Upper lobe of left lung (tissue), 6 donors: Measurements from ENCODE around the gene CBFA2T3. TPM values are rescaled to one million over a fixed set of nuclear protein-coding genes. Genes with fewer than 3 reads are reported as not detected.

Source experiments
- ATAC-seq, 2 donors: fragments of 200-7000 bp; cut with Tn5 transposase; one replicate each; pipeline ENCODE4 v1.9.1; 2022; ENCODE audit warnings: mild to moderate bottlenecking in 2 of 2, moderate library complexity in 2 of 2; ENCODE audit not compliant: low FRiP score in 2 of 2
- DNase-seq, 2 donors: peaks; one replicate each; pipeline ENCODE4 v3.0.0-alpha.2; 2019 to 2020
- H3K27ac ChIP-seq, 4 donors: fragments of 200-600 bp; sonication (generic); one replicate each; pipeline ENCODE4 v1.5.1; 2016 to 2019
- H3K27me3 ChIP-seq, 4 donors: fragments of 200-600 bp; sonication (generic); one replicate each; pipeline ENCODE4 v1.5.1; 2017 to 2019
- H3K36me3 ChIP-seq, 4 donors: fragments of 200-600 bp; sonication (generic); one replicate each; pipeline ENCODE4 v1.5.1; 2016 to 2019
- H3K4me1 ChIP-seq, 4 donors: fragments of 200-600 bp; sonication (generic); one replicate each; pipeline ENCODE4 v1.5.1; 2018 to 2019
- H3K4me3 ChIP-seq, 4 donors: fragments of 200-600 bp; sonication (generic); one replicate each; pipeline ENCODE4 v1.5.1; 2017 to 2019; ENCODE audit warnings: mild to moderate bottlenecking in 2 of 4, moderate library complexity in 1 of 4
- H3K9me3 ChIP-seq, 4 donors: fragments of 200-600 bp; sonication (generic); one replicate each; pipeline ENCODE4 v1.5.1; 2018 to 2019
- CTCF ChIP-seq, 6 experiments: fragments of 450-650 bp in 4 of 6; fragments of 200-600 bp in 2 of 6; sonication (generic) in 2 of 6; IDR thresholded peaks; one replicate each; pipeline ENCODE4 v1.5.1; 2016 to 2019; ENCODE audit warnings: antibody characterized with exemption in 6 of 6
- EP300 ChIP-seq, 4 donors: sonication (generic); formaldehyde crosslinking; IDR thresholded peaks; one replicate each; pipeline ENCODE4 v1.5.1; 2017; ENCODE audit warnings: antibody characterized with exemption in 4 of 4, control low read depth in 2 of 4
- POLR2A ChIP-seq, 4 donors: fragments of 450-650 bp; IDR thresholded peaks; one replicate each; pipeline ENCODE4 v1.5.1; 2016 to 2017; ENCODE audit warnings: antibody characterized with exemption in 4 of 4, mild to moderate bottlenecking in 2 of 4
- POLR2AphosphoS5 ChIP-seq, 2 donors: sonication (generic); formaldehyde crosslinking; IDR thresholded peaks; one replicate each; pipeline ENCODE4 v1.5.1; 2017; ENCODE audit warnings: antibody characterized with exemption in 2 of 2
- WGBS, 2 donors: methylation state at CpG; one replicate each; pipeline ENCODE4 v1.1.5; 2017 to 2018; 5-methylcytosine and 5-hydroxymethylcytosine counted together
- total RNA-seq, 6 donors: library from RNA; depleted of rRNA in 4 of 6; stranded (reverse); fragments of >200 nt in 4 of 6; gene quantifications; one replicate each; pipeline versions ENCODE4 v1.1.0 to v1.2.1, GENCODE V29; 2016 to 2021
- donor health status: DM: no; HTN: no; CAD: no; lungs with moderate emphysema.
- donor health status: DM: no; HTN: yes; CAD: no; lungs with severe emphysema.

CBFA2T3 gene
- total RNA-seq, 6 donors from 2014 or later, result 2.7 to 33.5 (median 15.2) TPM

- H3K4me1 ChIP-seq, result peaks cover 5 to 7% (median 5%) of the 10 kb centered on the region in 4 donors
- H3K36me3 ChIP-seq, result peaks cover 0 to 3% (median 0%) of the 10 kb centered on the region in 4 donors
- no peak for TF ChIP-seq POLR2AphosphoS5 (IDR thresholded peaks at IDR 0.05)
- H3K27me3 ChIP-seq, result no peaks in the 10 kb centered on the region
- H3K4me3 ChIP-seq, result no peak overlapping the region
- H3K9me3 ChIP-seq, result no peaks in the 10 kb centered on the region
- ATAC-seq, result no peak
- no peak overlapping the region for H3K27ac ChIP-seq
- WGBS, 2 donors, result 85 to 92% methylated on average over 15 of the region's 15 CpGs
- peak in 1 of 2 donors; percentile 65 for DNase-seq
These were observed 25.5 kb downstream of the CBFA2T3 start for GRCh38 chr16:88951501-88951900.

- H3K9me3 ChIP-seq, result no peaks in the 10 kb centered on the region
- peak in 1 of 2 donors; percentile 66 for DNase-seq
- no peaks in the 10 kb centered on the region for H3K4me1 ChIP-seq
- H3K27ac ChIP-seq, result no peak overlapping the region
- TF ChIP-seq EP300 (IDR thresholded peaks at IDR 0.05) (no peak), CTCF (IDR thresholded peaks at IDR 0.05) (no peak), POLR2AphosphoS5 (IDR thresholded peaks at IDR 0.05) (no peak), POLR2A (IDR thresholded peaks at IDR 0.05) (no peak)
- peaks cover 0 to 3% (median 0%) of the 10 kb centered on the region in 4 donors for H3K36me3 ChIP-seq
- no peak for ATAC-seq
- 79% methylated on average over 17 of the region's 17 CpGs for WGBS, 2 donors
- no peaks in the 10 kb centered on the region for H3K27me3 ChIP-seq
- no peak overlapping the region for H3K4me3 ChIP-seq
These were observed 28.1 kb downstream of the CBFA2T3 start for GRCh38 chr16:88948781-88949490.

- Histone ChIP-seq H3K27ac (no peak overlapping the region), H3K9me3 (no peaks in the 10 kb centered on the region), H3K4me3 (no peak overlapping the region), H3K36me3 (no peaks in the 10 kb centered on the region), H3K27me3 (peaks cover 0 to 9% (median 2%) of the 10 kb centered on the region in 4 donors), H3K4me1 (peaks cover 3 to 18% (median 7%) of the 10 kb centered on the region in 4 donors)
- no peak for TF ChIP-seq POLR2A (IDR thresholded peaks at IDR 0.05)
- TF ChIP-seq EP300 (IDR thresholded peaks at IDR 0.05), result no peak
- no peak for TF ChIP-seq CTCF (IDR thresholded peaks at IDR 0.05)
- no peak for TF ChIP-seq POLR2AphosphoS5 (IDR thresholded peaks at IDR 0.05)
- 53 to 65% methylated on average over 10 of the region's 10 CpGs for WGBS, 2 donors
- ATAC-seq, result no peak
- DNase-seq, result no peak
These were observed 31.5 kb downstream of the CBFA2T3 start for GRCh38 chr16:88945473-88945872.

GRCh38 chr16:88943741-88944140 is 33.3 kb downstream of the CBFA2T3 start:
- Histone ChIP-seq H3K36me3 (no peaks in the 10 kb centered on the region), H3K9me3 (no peaks in the 10 kb centered on the region), H3K27me3 (peaks cover 0 to 15% (median 6%) of the 10 kb centered on the region in 4 donors), H3K4me3 (no peak overlapping the region), H3K27ac (no peak overlapping the region), H3K4me1 (peaks cover 8 to 35% (median 23%) of the 10 kb centered on the region in 4 donors)
- peak in 1 of 2 donors; percentile 54 for DNase-seq
- WGBS, 2 donors, result 92 to 93% methylated on average over 19 to 20 of the region's 20 CpGs
- TF ChIP-seq POLR2A (IDR thresholded peaks at IDR 0.05), result no peak
- TF ChIP-seq POLR2AphosphoS5 (IDR thresholded peaks at IDR 0.05), result no peak
- no peak for TF ChIP-seq EP300 (IDR thresholded peaks at IDR 0.05)
- no peak for TF ChIP-seq CTCF (IDR thresholded peaks at IDR 0.05)
- ATAC-seq, result no peak

GRCh38 chr16:88943131-88943664 is 33.8 kb downstream of the CBFA2T3 start:
- TF ChIP-seq CTCF (IDR thresholded peaks at IDR 0.05), result no peak
- no peak for TF ChIP-seq POLR2A (IDR thresholded peaks at IDR 0.05)
- no peak for TF ChIP-seq POLR2AphosphoS5 (IDR thresholded peaks at IDR 0.05)
- TF ChIP-seq EP300 (IDR thresholded peaks at IDR 0.05), result no peak
- peak in 1 of 2 donors; percentile 53 for DNase-seq
- H3K27me3 ChIP-seq, result peaks cover 0 to 15% (median 6%) of the 10 kb centered on the region in 4 donors
- WGBS, 2 donors, result 83 to 89% methylated on average over 13 to 18 of the region's 18 CpGs
- H3K27ac ChIP-seq, result no peak overlapping the region
- no peaks in the 10 kb centered on the region for H3K36me3 ChIP-seq
- H3K4me3 ChIP-seq, result no peak overlapping the region
- H3K9me3 ChIP-seq, result no peaks in the 10 kb centered on the region
- ATAC-seq, result no peak
- peaks cover 14 to 41% (median 27%) of the 10 kb centered on the region in 4 donors for H3K4me1 ChIP-seq
